Mammary epithelial cell (primary cell): ENCODE results near the gene SLC8B1.

ENCODE experiments used
- EZH2 ChIP-seq: IDR thresholded peaks from 2 replicates; pipeline ENCODE4 v1.6.1; 2012; ENCODE audit warnings: low read length, inconsistent platforms, borderline replicate concordance
- TF ChIP-seq, protein P1 (sequence below), 2 donors: IDR thresholded peaks in 1 of 2; conservative IDR thresholded peaks in 1 of 2; 2 replicates each; pipeline ENCODE4 v1.5.1; 2011 to 2012; ENCODE audit warnings: inconsistent platforms in 2 of 2, low read length in 2 of 2, mild to moderate bottlenecking in 2 of 2, control low read depth in 1 of 2, low read depth in 1 of 2; ENCODE audit not compliant: insufficient read depth in 1 of 2; ENCODE audit errors: extremely low read depth in 1 of 2

DNA sequence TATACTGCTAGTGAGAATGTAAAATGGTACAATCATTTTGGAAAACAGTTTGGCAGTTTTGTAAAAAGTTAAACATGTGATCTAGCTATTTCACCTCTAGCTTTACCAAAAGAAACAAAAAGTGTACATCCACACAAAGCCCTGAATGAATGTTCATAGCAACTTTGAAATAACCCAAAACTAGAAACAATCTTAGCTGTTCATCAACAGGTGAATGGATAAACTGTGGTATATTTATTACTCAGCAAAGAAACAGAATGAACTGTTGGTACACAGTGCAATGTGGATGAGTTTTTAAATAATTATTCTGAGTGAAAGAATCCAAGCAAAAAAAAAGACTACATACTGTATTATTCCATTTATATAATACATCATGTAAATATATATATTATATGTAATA, 77.3 kb downstream of the SLC8B1 start:
- TF ChIP-seq, protein P1, sequence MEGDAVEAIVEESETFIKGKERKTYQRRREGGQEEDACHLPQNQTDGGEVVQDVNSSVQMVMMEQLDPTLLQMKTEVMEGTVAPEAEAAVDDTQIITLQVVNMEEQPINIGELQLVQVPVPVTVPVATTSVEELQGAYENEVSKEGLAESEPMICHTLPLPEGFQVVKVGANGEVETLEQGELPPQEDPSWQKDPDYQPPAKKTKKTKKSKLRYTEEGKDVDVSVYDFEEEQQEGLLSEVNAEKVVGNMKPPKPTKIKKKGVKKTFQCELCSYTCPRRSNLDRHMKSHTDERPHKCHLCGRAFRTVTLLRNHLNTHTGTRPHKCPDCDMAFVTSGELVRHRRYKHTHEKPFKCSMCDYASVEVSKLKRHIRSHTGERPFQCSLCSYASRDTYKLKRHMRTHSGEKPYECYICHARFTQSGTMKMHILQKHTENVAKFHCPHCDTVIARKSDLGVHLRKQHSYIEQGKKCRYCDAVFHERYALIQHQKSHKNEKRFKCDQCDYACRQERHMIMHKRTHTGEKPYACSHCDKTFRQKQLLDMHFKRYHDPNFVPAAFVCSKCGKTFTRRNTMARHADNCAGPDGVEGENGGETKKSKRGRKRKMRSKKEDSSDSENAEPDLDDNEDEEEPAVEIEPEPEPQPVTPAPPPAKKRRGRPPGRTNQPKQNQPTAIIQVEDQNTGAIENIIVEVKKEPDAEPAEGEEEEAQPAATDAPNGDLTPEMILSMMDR (conservative IDR thresholded peaks at IDR 0.05 in 1 of 2, IDR thresholded peaks at IDR 0.05 in 1 of 2; ENCODE audit: extremely low read depth in 1 of 2, insufficient read depth in 1 of 2, low read depth in 1 of 2, low read length in 2 of 2), result no peak
- TF ChIP-seq EZH2, result no peak
